Activated T-helper 1 cell treated with anti-CD3 and anti-CD28 coated beads, Interleukin-12 subunit alpha, Interleukin-12 subunit beta, Interleukin-2, Interleukin-4 antibody, amounts not matched to agents 30 ng/mL and 10 ng/mL and 1 ng/mL, durations not matched to agents 14 hours and 24 hours and 36 hours (primary cell): ENCODE data around the gene SLAMF6. TPM values are rescaled to one million over a fixed set of nuclear protein-coding genes. Genes with fewer than 3 reads are reported as not detected.
A peak's percentile ranks its signal among the peaks of the same experiment; 100 is the strongest.

ENCODE experiments used
- DNase-seq: peaks from one replicate; pipeline ENCODE4 v3.0.0; 2021; ENCODE audit warnings: low spot score
- H3K27ac Mint-ChIP-seq: one replicate; pipeline ENCODE4 v1.8.0; 2021; ENCODE audit warnings: mild to moderate bottlenecking, mixed read lengths
- H3K27me3 Mint-ChIP-seq: one replicate; pipeline ENCODE4 v1.8.0; 2022; ENCODE audit warnings: mild to moderate bottlenecking, moderate library complexity, mixed read lengths; ENCODE audit not compliant: insufficient read depth
- H3K36me3 Mint-ChIP-seq: one replicate; pipeline ENCODE4 v1.8.0; 2021; ENCODE audit warnings: low read depth, mixed read lengths
- H3K4me1 Mint-ChIP-seq: one replicate; pipeline ENCODE4 v1.8.0; 2021; ENCODE audit warnings: low read depth, mixed read lengths
- H3K4me3 Mint-ChIP-seq: one replicate; pipeline ENCODE4 v1.8.0; 2021; ENCODE audit warnings: mild to moderate bottlenecking, moderate library complexity, mixed read lengths
- H3K9me3 Mint-ChIP-seq: one replicate; pipeline ENCODE4 v1.8.0; 2021; ENCODE audit warnings: mixed read lengths
- intact Hi-C: fragments of 100-400 bp; cut with micrococcal nuclease; formaldehyde crosslinking; loops from one replicate; pipeline ENCODE4 v1.15.1; 2024
- total RNA-seq: library from RNA; stranded (reverse); gene quantifications from 2 replicates; pipeline ENCODE4 v1.2.3, GENCODE V29; 2022

The SLAMF6 gene
- total RNA-seq, 1 donor from 2014 or later: 46.8 TPM

GRCh38 chr1:160471253-160471652 lies 51.8 kb downstream of the SLAMF6 start:
- Mint-ChIP-seq H3K27ac (no peak overlapping the region), H3K36me3 (peaks cover 6% of the 10 kb centered on the region), H3K9me3 (peaks cover 5% of the 10 kb centered on the region), H3K4me1 (peaks cover 21% of the 10 kb centered on the region), H3K4me3 (no peak overlapping the region), H3K27me3 (no peaks in the 10 kb centered on the region)
- DNase-seq: no peak
- intact Hi-C loops: loop anchor here (1.0 to 2.0 kb wide), 3 partner anchors 11 to 136 kb away; no protein-coding TSS in a partner anchor

GRCh38 chr1:160467576-160467975 lies 55.5 kb downstream of the SLAMF6 start:
- intact Hi-C loops: no loop called here
- peaks cover 55% of the 10 kb centered on the region for H3K4me1 Mint-ChIP-seq
- DNase-seq: no peak
- H3K9me3 Mint-ChIP-seq: peaks cover 13% of the 10 kb centered on the region
- H3K27ac Mint-ChIP-seq: peak overlapping the region; percentile 70
- H3K27me3 Mint-ChIP-seq: no peaks in the 10 kb centered on the region
- H3K4me3 Mint-ChIP-seq: no peak overlapping the region
- peaks cover 18% of the 10 kb centered on the region for H3K36me3 Mint-ChIP-seq

- peaks cover 61% of the 10 kb centered on the region for H3K4me1 Mint-ChIP-seq
- intact Hi-C loops: no loop called here
- peaks cover 18% of the 10 kb centered on the region for H3K36me3 Mint-ChIP-seq
- no peak for DNase-seq
- peaks cover 13% of the 10 kb centered on the region for H3K9me3 Mint-ChIP-seq
- no peaks in the 10 kb centered on the region for H3K27me3 Mint-ChIP-seq
- peak overlapping the region; percentile 26 for H3K27ac Mint-ChIP-seq
- H3K4me3 Mint-ChIP-seq: no peak overlapping the region
These were observed 56.1 kb downstream of the SLAMF6 start for GRCh38 chr1:160466961-160467360.

- H3K27ac Mint-ChIP-seq: no peak overlapping the region
These were observed 57.9 kb downstream of the SLAMF6 start for GRCh38 chr1:160465123-160465522.

GRCh38 chr1:160460683-160461287 lies 62.3 kb downstream of the SLAMF6 start:
- peaks cover 6% of the 10 kb centered on the region for H3K9me3 Mint-ChIP-seq
- intact Hi-C loops: loop anchor here (1.0 to 2.0 kb wide), 6 partner anchors 9 to 167 kb away; no protein-coding TSS in a partner anchor
- H3K4me3 Mint-ChIP-seq: peak overlapping the region; percentile 56
- H3K27ac Mint-ChIP-seq: peak overlapping the region; percentile 99
- no peak for DNase-seq
- H3K4me1 Mint-ChIP-seq: peaks cover 87% of the 10 kb centered on the region
- H3K27me3 Mint-ChIP-seq: no peaks in the 10 kb centered on the region
- H3K36me3 Mint-ChIP-seq: peaks cover 16% of the 10 kb centered on the region

More at GRCh38 chr1:160465123-160465522, 57.9 kb downstream of the SLAMF6 start:
- Mint-ChIP-seq H3K9me3 (peaks cover 13% of the 10 kb centered on the region), H3K27me3 (no peaks in the 10 kb centered on the region), H3K36me3 (peaks cover 18% of the 10 kb centered on the region), H3K4me1 (peaks cover 77% of the 10 kb centered on the region), H3K4me3 (no peak overlapping the region)
- intact Hi-C loops: no loop called here
- DNase-seq: no peak

- peaks cover 87% of the 10 kb centered on the region for H3K4me1 Mint-ChIP-seq
- intact Hi-C loops: loop anchor here (1.0 to 2.0 kb wide), 6 partner anchors 9 to 167 kb away; no protein-coding TSS in a partner anchor
- peak overlapping the region; percentile 99 for H3K27ac Mint-ChIP-seq
- peak overlapping the region; percentile 56 for H3K4me3 Mint-ChIP-seq
- H3K9me3 Mint-ChIP-seq: peaks cover 3% of the 10 kb centered on the region
- no peaks in the 10 kb centered on the region for H3K27me3 Mint-ChIP-seq
- no peak for DNase-seq
- peaks cover 13% of the 10 kb centered on the region for H3K36me3 Mint-ChIP-seq
These were observed 62.8 kb downstream of the SLAMF6 start for GRCh38 chr1:160460214-160460642.

GRCh38 chr1:160459687-160460086 lies 63.4 kb downstream of the SLAMF6 start:
- peak overlapping the region; percentile 56 for H3K4me3 Mint-ChIP-seq
- H3K9me3 Mint-ChIP-seq: peaks cover 3% of the 10 kb centered on the region

GRCh38 chr1:160459056-160459455 lies 64.0 kb downstream of the SLAMF6 start:
- H3K9me3 Mint-ChIP-seq: no peaks in the 10 kb centered on the region
- DNase-seq: no peak
- intact Hi-C loops: no loop called here
- no peaks in the 10 kb centered on the region for H3K27me3 Mint-ChIP-seq
- H3K4me1 Mint-ChIP-seq: peaks cover 88% of the 10 kb centered on the region
- H3K27ac Mint-ChIP-seq: peak overlapping the region; percentile 99
- peaks cover 8% of the 10 kb centered on the region for H3K36me3 Mint-ChIP-seq
- H3K4me3 Mint-ChIP-seq: no peak overlapping the region

More at GRCh38 chr1:160459687-160460086, 63.4 kb downstream of the SLAMF6 start:
- peaks cover 10% of the 10 kb centered on the region for H3K36me3 Mint-ChIP-seq
- no peak for DNase-seq
- intact Hi-C loops: loop anchor here (1.0 to 2.0 kb wide), 6 partner anchors 8 to 168 kb away; no protein-coding TSS in a partner anchor
- H3K4me1 Mint-ChIP-seq: peaks cover 89% of the 10 kb centered on the region
- peak overlapping the region; percentile 99 for H3K27ac Mint-ChIP-seq
- H3K27me3 Mint-ChIP-seq: no peaks in the 10 kb centered on the region

GRCh38 chr1:160455153-160455517 lies 67.9 kb downstream of the SLAMF6 start:
- Mint-ChIP-seq H3K9me3 (peaks cover 3% of the 10 kb centered on the region), H3K4me3 (peak overlapping the region; percentile 23), H3K27me3 (no peaks in the 10 kb centered on the region), H3K4me1 (peaks cover 83% of the 10 kb centered on the region), H3K27ac (peak overlapping the region; percentile 79), H3K36me3 (peaks cover 10% of the 10 kb centered on the region)
- DNase-seq: no peak
- intact Hi-C loops: no loop called here

GRCh38 chr1:160454371-160455152 lies 68.5 kb downstream of the SLAMF6 start:
- Mint-ChIP-seq H3K4me3 (peak overlapping the region; percentile 23), H3K4me1 (peaks cover 79% of the 10 kb centered on the region), H3K36me3 (peaks cover 9% of the 10 kb centered on the region), H3K27ac (peak overlapping the region; percentile 79), H3K27me3 (no peaks in the 10 kb centered on the region), H3K9me3 (peaks cover 3% of the 10 kb centered on the region)
- intact Hi-C loops: loop anchor here (1.0 kb wide), 3 partner anchors 16 to 66 kb away; no protein-coding TSS in a partner anchor
- DNase-seq: no peak

GRCh38 chr1:160453443-160453842 lies 69.6 kb downstream of the SLAMF6 start:
- Mint-ChIP-seq H3K9me3 (peaks cover 3% of the 10 kb centered on the region), H3K4me1 (peaks cover 68% of the 10 kb centered on the region), H3K27ac (peak overlapping the region; percentile 87), H3K4me3 (peak overlapping the region; percentile 21), H3K27me3 (no peaks in the 10 kb centered on the region), H3K36me3 (peaks cover 8% of the 10 kb centered on the region)
- no peak for DNase-seq
- intact Hi-C loops: no loop called here

GRCh38 chr1:160451859-160452232 lies 71.2 kb downstream of the SLAMF6 start:
- Mint-ChIP-seq H3K4me1 (peaks cover 70% of the 10 kb centered on the region), H3K27me3 (no peaks in the 10 kb centered on the region), H3K4me3 (peak overlapping the region; percentile 49), H3K36me3 (peaks cover 4% of the 10 kb centered on the region), H3K27ac (peak overlapping the region; percentile 93), H3K9me3 (peaks cover 3% of the 10 kb centered on the region)
- DNase-seq: no peak
- intact Hi-C loops: loop anchor here (1.0 kb wide), 1 partner anchor 8 kb away; no protein-coding TSS in a partner anchor
